HepG2 (cell line): ENCODE data around the gene KCNA3.

Experiments used
- CTCF ChIP-seq: sonication (generic); formaldehyde crosslinking; IDR thresholded peaks from 2 replicates; pipeline ENCODE4 v1.5.0; 2020; ENCODE audit warnings: mild to moderate bottlenecking, missing genetic modification reagents, moderate library complexity
- HDAC1 ChIP-seq: sonication (generic); formaldehyde crosslinking; IDR thresholded peaks from 2 replicates; pipeline ENCODE4 v1.5.1; 2020; ENCODE audit warnings: mild to moderate bottlenecking, missing genetic modification reagents
- IRF2 ChIP-seq: IDR thresholded peaks from 2 replicates; pipeline ENCODE4 v1.6.1; 2018; ENCODE audit warnings: missing genetic modification reagents, missing compliant biosample characterization
- KIAA2018 ChIP-seq: sonication (generic); formaldehyde crosslinking; IDR thresholded peaks from 2 replicates; pipeline ENCODE4 v1.5.0; 2020; ENCODE audit warnings: mild to moderate bottlenecking, missing genetic modification reagents, borderline replicate concordance
- POLR2A ChIP-seq, 2 experiments: IDR thresholded peaks; 2 replicates each; pipeline ENCODE4 v1.6.1; 2011; ENCODE audit warnings: low read depth in 2 of 2, low read length in 2 of 2, mild to moderate bottlenecking in 1 of 2, moderate library complexity in 1 of 2; ENCODE audit not compliant: insufficient read depth in 1 of 2
- RBAK ChIP-seq: sonication (generic); formaldehyde crosslinking; IDR thresholded peaks from 2 replicates; pipeline ENCODE4 v1.5.1; 2020; ENCODE audit warnings: mild to moderate bottlenecking, missing genetic modification reagents
- YY1 ChIP-seq: IDR thresholded peaks from 2 replicates; pipeline ENCODE4 v1.6.1; 2011; ENCODE audit warnings: low read length, low read depth, moderate library complexity, mild to moderate bottlenecking; ENCODE audit not compliant: insufficient read depth, insufficient replicate concordance
- ZBTB26 ChIP-seq: IDR thresholded peaks from 2 replicates; pipeline ENCODE4 v1.6.1; 2016; ENCODE audit warnings: missing compliant biosample characterization, missing genetic modification reagents, borderline replicate concordance
- ZGPAT ChIP-seq: IDR thresholded peaks from 2 replicates; pipeline ENCODE4 v1.6.1; 2016; ENCODE audit warnings: mild to moderate bottlenecking
- ZNF24 ChIP-seq: fragments of 450-650 bp; IDR thresholded peaks from 2 replicates; pipeline ENCODE4 v1.6.1; 2017; ENCODE audit warnings: antibody characterized with exemption, mild to moderate bottlenecking
- ZNF407 ChIP-seq: sonication (generic); formaldehyde crosslinking; IDR thresholded peaks from one replicate; pipeline ENCODE4 v1.5.1; 2020; ENCODE audit warnings: mild to moderate bottlenecking, missing genetic modification reagents; ENCODE audit errors: not compliant biosample characterization
- ZNF501 ChIP-seq: sonication (generic); formaldehyde crosslinking; IDR thresholded peaks from 2 replicates; pipeline ENCODE4 v1.5.1; 2020; ENCODE audit warnings: mild to moderate bottlenecking, moderate library complexity, missing genetic modification reagents

- TF ChIP-seq ZNF407 (no peak), POLR2A (IDR thresholded peaks at IDR 0.05; ENCODE audit: insufficient read depth in 1 of 2, low read depth in 2 of 2, low read length in 2 of 2) (no peak), RBAK (CRISPR knock-in tag) (no peak), HDAC1 (CRISPR knock-in tag) (no peak), ZGPAT (CRISPR knock-in tag) (no peak), ZNF501 (no peak), YY1 (no peak), CTCF (CRISPR knock-in tag) (no peak), ZBTB26 (CRISPR knock-in tag) (no peak), KIAA2018 (CRISPR knock-in tag) (no peak), ZNF24 (no peak), IRF2 (CRISPR knock-in tag) (no peak)
Measured at GRCh38 chr1:110628323-110629105, 46.2 kb downstream of the KCNA3 start.
